Stimulated activated naive CD8-positive, alpha-beta T cell treated with anti-CD3 and anti-CD28 coated beads, Interleukin-15, Interleukin-2, amounts not matched to agents 100 ng/mL and 50 ng/mL, for 24 hours (primary cell): Measurements from ENCODE around the gene CD48.

Source experiments
- H3K27ac Mint-ChIP-seq: one replicate; pipeline ENCODE4 v1.8.0; 2021; ENCODE audit warnings: mild to moderate bottlenecking, mixed read lengths
- H3K27me3 Mint-ChIP-seq: one replicate; pipeline ENCODE4 v1.8.0; 2021; ENCODE audit warnings: mixed read lengths
- H3K36me3 Mint-ChIP-seq: one replicate; pipeline ENCODE4 v1.8.0; 2021; ENCODE audit warnings: low read depth, mixed read lengths
- H3K4me1 Mint-ChIP-seq: one replicate; pipeline ENCODE4 v1.8.0; 2021; ENCODE audit warnings: low read depth, mixed read lengths
- H3K4me3 Mint-ChIP-seq: one replicate; pipeline ENCODE4 v1.8.0; 2021; ENCODE audit warnings: mild to moderate bottlenecking, mixed read lengths
- H3K9me3 Mint-ChIP-seq: one replicate; pipeline ENCODE4 v1.8.0; 2021; ENCODE audit warnings: mixed read lengths

The CD48 gene

GRCh38 chr1:160636547-160636946 lies 75.1 kb downstream of the CD48 start:
- peaks cover 90% of the 10 kb centered on the region for H3K36me3 Mint-ChIP-seq

DNA sequence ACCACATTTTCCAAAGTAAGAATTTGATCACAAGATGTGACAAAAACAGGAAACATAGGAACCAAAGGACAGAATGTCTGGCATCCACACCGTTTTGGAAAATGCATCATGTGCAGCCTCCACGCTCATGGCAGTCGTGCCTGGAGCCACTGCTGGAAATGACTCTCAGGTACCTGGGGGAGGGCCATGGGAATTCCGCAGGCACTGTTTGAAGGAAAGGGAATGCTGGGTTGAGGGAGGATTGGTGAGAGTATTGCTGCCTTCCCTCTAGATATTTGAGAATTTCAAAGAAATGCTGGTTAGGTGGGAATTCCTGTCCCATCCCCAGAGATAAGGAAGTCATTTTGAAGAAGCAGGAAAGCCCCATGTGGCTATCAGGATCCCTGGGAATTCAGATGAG lies 75.5 kb downstream of the CD48 start:
- Mint-ChIP-seq H3K36me3 (peaks cover 94% of the 10 kb centered on the region), H3K4me1 (peaks cover 97% of the 10 kb centered on the region), H3K4me3 (no peak overlapping the region), H3K27me3 (no peaks in the 10 kb centered on the region), H3K27ac (peak overlapping the region; percentile 14), H3K9me3 (no peaks in the 10 kb centered on the region)

More at GRCh38 chr1:160636547-160636946, 75.1 kb downstream of the CD48 start:
- H3K9me3 Mint-ChIP-seq = no peaks in the 10 kb centered on the region
- H3K27ac Mint-ChIP-seq = peak overlapping the region; percentile 99
- peaks cover 97% of the 10 kb centered on the region for H3K4me1 Mint-ChIP-seq
- H3K27me3 Mint-ChIP-seq = no peaks in the 10 kb centered on the region
- peak overlapping the region; percentile 83 for H3K4me3 Mint-ChIP-seq

DNA sequence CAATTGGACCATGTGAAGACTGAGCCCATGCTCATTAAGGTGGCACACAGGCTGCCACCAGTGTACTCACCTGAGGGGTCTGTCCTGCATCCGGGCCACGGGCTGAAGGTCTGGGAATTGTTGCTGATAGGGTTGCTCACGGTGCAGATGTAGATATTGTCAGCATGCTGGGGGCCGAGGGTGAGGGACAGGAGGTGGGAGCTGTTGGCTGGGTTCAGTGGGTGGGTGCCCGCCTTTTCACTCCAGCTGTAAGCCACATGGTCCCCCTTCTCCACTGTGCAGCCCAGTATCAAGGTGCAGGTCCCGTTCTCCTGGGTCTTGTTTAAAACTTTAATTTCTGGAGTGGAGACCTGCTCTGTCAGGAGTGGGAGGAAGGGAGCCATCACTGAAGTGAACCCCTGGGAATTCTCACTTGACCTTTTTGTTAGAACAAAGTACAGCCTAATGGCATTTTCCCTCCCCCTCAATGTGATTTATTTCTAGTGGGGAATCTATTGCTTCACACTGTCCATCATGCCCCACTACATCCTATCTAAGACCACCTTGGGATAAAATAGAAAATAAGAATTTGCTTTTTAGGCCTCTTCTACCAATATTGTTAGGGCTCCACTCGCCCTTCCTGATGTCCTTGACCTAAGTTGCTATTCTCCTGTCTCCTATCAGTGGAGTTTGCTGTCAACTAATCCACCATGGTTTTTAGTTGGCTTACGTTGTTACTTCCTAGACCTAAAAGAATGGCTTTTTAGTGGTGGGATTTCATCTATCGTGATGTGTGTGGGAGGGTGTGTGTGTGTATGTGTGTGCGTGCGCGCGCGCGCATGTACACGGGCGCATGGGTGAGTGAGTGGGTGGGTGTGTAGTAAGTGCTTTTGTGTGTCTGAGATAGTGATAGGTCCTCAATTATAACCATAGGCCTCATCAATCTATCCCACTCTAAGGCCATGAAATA lies 76.8 kb downstream of the CD48 start:
- Mint-ChIP-seq H3K27ac (peak overlapping the region; percentile 78), H3K9me3 (no peaks in the 10 kb centered on the region), H3K4me1 (peaks cover 98% of the 10 kb centered on the region), H3K36me3 (peaks cover 97% of the 10 kb centered on the region), H3K4me3 (peak overlapping the region; percentile 40), H3K27me3 (no peaks in the 10 kb centered on the region)

- peaks cover 92% of the 10 kb centered on the region for H3K36me3 Mint-ChIP-seq
- peak overlapping the region; percentile 75 for H3K27ac Mint-ChIP-seq
- H3K4me3 Mint-ChIP-seq = peak overlapping the region; percentile 46
- peaks cover 98% of the 10 kb centered on the region for H3K4me1 Mint-ChIP-seq
- H3K9me3 Mint-ChIP-seq = no peaks in the 10 kb centered on the region
- H3K27me3 Mint-ChIP-seq = no peaks in the 10 kb centered on the region
Measured at GRCh38 chr1:160633330-160633903, 78.2 kb downstream of the CD48 start.

- Mint-ChIP-seq H3K4me1 (peaks cover 98% of the 10 kb centered on the region), H3K27me3 (no peaks in the 10 kb centered on the region), H3K36me3 (peaks cover 92% of the 10 kb centered on the region), H3K4me3 (no peak overlapping the region), H3K27ac (peak overlapping the region; percentile 99), H3K9me3 (no peaks in the 10 kb centered on the region)
Measured at GRCh38 chr1:160631983-160632625, 79.5 kb downstream of the CD48 start.

GRCh38 chr1:160630523-160631451 lies 80.8 kb downstream of the CD48 start:
- Mint-ChIP-seq H3K4me3 (peak overlapping the region; percentile 79), H3K9me3 (no peaks in the 10 kb centered on the region), H3K4me1 (peaks cover 98% of the 10 kb centered on the region), H3K36me3 (peaks cover 92% of the 10 kb centered on the region), H3K27me3 (no peaks in the 10 kb centered on the region), H3K27ac (peak overlapping the region; percentile 99)

DNA sequence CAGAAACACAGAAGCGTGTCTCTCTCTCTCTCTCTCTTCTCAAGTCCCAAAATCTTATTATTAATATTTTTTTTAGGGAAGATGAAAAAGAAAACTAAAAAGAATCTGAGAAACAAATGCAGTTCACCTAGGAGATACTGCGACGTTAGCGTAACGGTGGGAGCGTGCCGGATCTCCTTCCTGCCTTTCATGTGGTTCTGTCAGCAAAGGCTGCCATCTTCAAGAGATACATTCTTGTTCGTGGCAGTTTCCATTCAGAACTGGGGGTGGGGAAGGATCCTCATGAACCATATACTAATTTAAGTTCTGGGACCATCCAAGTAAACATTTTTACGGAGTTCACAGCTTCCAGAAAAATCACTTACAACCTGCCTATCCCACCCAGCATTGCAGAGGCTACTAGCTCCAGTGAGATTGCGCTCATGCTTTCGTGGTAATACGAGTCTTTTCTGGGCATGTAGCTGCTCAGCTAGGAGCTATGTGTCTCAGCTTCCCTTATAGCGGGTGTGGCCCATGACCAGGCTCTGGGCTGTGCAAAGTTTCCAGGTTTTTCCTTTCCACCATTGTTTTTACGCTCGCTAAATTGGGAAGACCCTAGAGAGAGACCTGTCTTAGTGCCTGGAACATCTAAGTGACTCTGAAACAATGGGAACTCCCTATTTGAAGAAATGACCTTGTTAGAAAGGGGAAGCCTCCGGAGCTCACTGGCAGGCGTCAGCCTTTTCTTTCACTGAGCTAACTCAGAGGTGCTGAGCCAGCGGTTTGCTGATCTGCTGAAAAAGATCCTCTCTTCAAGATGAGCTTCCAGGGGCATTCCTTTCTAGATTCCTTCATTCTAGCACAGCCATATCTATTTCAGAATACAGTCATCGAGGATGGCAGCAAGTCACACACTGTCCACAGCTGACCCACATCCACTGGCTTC lies 82.1 kb downstream of the CD48 start:
- Mint-ChIP-seq H3K4me3 (peak overlapping the region; percentile 79), H3K4me1 (peaks cover 99% of the 10 kb centered on the region), H3K36me3 (peaks cover 92% of the 10 kb centered on the region), H3K27ac (peak overlapping the region; percentile 99), H3K27me3 (no peaks in the 10 kb centered on the region), H3K9me3 (no peaks in the 10 kb centered on the region)

- H3K4me3 Mint-ChIP-seq = peak overlapping the region; percentile 79
- peak overlapping the region; percentile 99 for H3K27ac Mint-ChIP-seq
- peaks cover 99% of the 10 kb centered on the region for H3K4me1 Mint-ChIP-seq
- H3K27me3 Mint-ChIP-seq = no peaks in the 10 kb centered on the region
- peaks cover 92% of the 10 kb centered on the region for H3K36me3 Mint-ChIP-seq
- no peaks in the 10 kb centered on the region for H3K9me3 Mint-ChIP-seq
Measured at GRCh38 chr1:160628799-160629263, 82.8 kb downstream of the CD48 start.
